ENCODE measurements around the gene PTPRG.

The PTPRG gene

GRCh38 chr3:61928039-61928438 lies 366.7 kb downstream of the PTPRG start:
- peak; percentile 10 for DNase-seq (ENCODE audit: low read depth)

GRCh38 chr3:61928776-61929314 lies 367.5 kb downstream of the PTPRG start:
- DNase-seq (ENCODE audit: low read depth), result peak; percentile 3

- no peak for DNase-seq (ENCODE audit: low read depth)
Observed at GRCh38 chr3:61929617-61930016, 368.2 kb downstream of the PTPRG start.

- DNase-seq (ENCODE audit: low read depth), result no peak
Observed at GRCh38 chr3:61932499-61932898, 371.1 kb downstream of the PTPRG start.

- DNase-seq (ENCODE audit: low read depth), result no peak
Observed at GRCh38 chr3:61933798-61934504, 372.6 kb downstream of the PTPRG start.

- DNase-seq (ENCODE audit: low read depth), result no peak
Observed at GRCh38 chr3:61934505-61934871, 373.1 kb downstream of the PTPRG start.

GRCh38 chr3:61935814-61936213 lies 374.4 kb downstream of the PTPRG start:
- no peak for DNase-seq (ENCODE audit: low read depth)

- peak; percentile 42 for DNase-seq (ENCODE audit: low read depth)
Observed at GRCh38 chr3:61936344-61936937, 375.1 kb downstream of the PTPRG start.

GRCh38 chr3:61937477-61937876 lies 376.1 kb downstream of the PTPRG start:
- no peak for DNase-seq (ENCODE audit: low read depth)

- DNase-seq (ENCODE audit: low read depth), result no peak
Observed at GRCh38 chr3:61938878-61939549, 377.6 kb downstream of the PTPRG start.

- no peak for DNase-seq (ENCODE audit: low read depth)
Observed at GRCh38 chr3:61940236-61940635, 378.9 kb downstream of the PTPRG start.

GRCh38 chr3:61943975-61944374 lies 382.6 kb downstream of the PTPRG start:
- DNase-seq (ENCODE audit: low read depth), result no peak

GRCh38 chr3:61944726-61945125 lies 383.4 kb downstream of the PTPRG start:
- no peak for DNase-seq (ENCODE audit: low read depth)

GRCh38 chr3:61945657-61946056 lies 384.3 kb downstream of the PTPRG start:
- no peak for DNase-seq (ENCODE audit: low read depth)

GRCh38 chr3:61946570-61947324 lies 385.4 kb downstream of the PTPRG start:
- no peak for DNase-seq (ENCODE audit: low read depth)

GRCh38 chr3:61947456-61947855 lies 386.1 kb downstream of the PTPRG start:
- no peak for DNase-seq (ENCODE audit: low read depth)

- DNase-seq (ENCODE audit: low read depth), result no peak
Observed at GRCh38 chr3:61948699-61949305, 387.4 kb downstream of the PTPRG start.

- DNase-seq (ENCODE audit: low read depth), result peak; percentile 62
Observed at GRCh38 chr3:61954097-61954540, 392.7 kb downstream of the PTPRG start.

GRCh38 chr3:61955483-61955882 lies 394.1 kb downstream of the PTPRG start:
- DNase-seq (ENCODE audit: low read depth), result no peak

- peak; percentile 82 for DNase-seq (ENCODE audit: low read depth)
Observed at GRCh38 chr3:61956236-61956635, 394.9 kb downstream of the PTPRG start.

GRCh38 chr3:61957259-61957658 lies 395.9 kb downstream of the PTPRG start:
- DNase-seq (ENCODE audit: low read depth), result no peak

- no peak for DNase-seq (ENCODE audit: low read depth)
Observed at GRCh38 chr3:61960976-61961375, 399.6 kb downstream of the PTPRG start.

Measured in EH (cell line).